ENCODE measurements around the gene PHKG1. TPM values are rescaled to one million over a fixed set of nuclear protein-coding genes. Genes with fewer than 3 reads are reported as not detected.

PHKG1 gene
- total and polyA plus RNA-seq, 10 of the 15 experiments (the other 5 are each of a cell fraction or from before 2014, with no cell fraction given) = 0.08 to 1.6 (median 0.44) TPM

DNA sequence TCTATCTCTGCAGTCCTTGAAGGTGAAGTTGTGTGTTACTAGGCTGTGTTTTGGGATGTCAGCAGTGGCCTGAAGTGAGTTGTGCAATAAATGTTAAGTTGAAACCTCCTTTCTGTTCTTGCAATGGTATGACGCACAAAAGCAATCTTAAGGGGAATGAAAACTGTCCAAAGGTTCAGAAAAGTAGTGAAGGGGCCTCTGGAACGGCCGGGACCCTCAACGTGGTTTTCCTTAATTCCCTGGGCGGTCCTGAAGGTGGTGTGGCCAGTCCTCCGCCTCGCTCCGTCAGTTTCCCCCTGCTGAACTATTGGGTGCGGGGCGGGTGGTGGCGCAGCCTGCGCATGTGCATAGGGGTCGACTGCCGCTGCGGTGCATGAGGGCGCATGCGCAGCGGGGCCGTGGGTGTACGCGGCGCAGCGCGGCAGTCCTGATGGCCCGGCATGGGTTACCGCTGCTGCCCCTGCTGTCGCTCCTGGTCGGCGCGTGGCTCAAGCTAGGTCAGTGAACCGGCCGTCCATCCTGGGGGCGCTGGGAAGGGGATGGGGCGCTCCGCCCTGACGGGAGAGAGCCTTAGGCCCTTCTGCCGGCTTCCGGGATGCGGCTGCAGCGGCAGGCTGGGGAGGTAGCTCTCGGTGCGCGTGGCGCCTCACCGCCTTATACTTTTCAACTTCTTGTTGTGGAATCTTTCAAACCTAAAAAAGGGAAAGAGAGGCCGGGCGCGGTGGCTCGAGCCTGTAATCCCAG, 28.7 kb downstream of the PHKG1 start, which contains the start of gene SUMF2 (continued):
- TF ChIP-seq, protein P1, sequence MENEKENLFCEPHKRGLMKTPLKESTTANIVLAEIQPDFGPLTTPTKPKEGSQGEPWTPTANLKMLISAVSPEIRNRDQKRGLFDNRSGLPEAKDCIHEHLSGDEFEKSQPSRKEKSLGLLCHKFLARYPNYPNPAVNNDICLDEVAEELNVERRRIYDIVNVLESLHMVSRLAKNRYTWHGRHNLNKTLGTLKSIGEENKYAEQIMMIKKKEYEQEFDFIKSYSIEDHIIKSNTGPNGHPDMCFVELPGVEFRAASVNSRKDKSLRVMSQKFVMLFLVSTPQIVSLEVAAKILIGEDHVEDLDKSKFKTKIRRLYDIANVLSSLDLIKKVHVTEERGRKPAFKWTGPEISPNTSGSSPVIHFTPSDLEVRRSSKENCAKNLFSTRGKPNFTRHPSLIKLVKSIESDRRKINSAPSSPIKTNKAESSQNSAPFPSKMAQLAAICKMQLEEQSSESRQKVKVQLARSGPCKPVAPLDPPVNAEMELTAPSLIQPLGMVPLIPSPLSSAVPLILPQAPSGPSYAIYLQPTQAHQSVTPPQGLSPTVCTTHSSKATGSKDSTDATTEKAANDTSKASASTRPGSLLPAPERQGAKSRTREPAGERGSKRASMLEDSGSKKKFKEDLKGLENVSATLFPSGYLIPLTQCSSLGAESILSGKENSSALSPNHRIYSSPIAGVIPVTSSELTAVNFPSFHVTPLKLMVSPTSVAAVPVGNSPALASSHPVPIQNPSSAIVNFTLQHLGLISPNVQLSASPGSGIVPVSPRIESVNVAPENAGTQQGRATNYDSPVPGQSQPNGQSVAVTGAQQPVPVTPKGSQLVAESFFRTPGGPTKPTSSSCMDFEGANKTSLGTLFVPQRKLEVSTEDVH (IDR thresholded peaks at IDR 0.05; ENCODE audit: low read depth, partially characterized antibody) = peak; percentile 36
- TF ChIP-seq CHD2 (IDR thresholded peaks at IDR 0.05; ENCODE audit: borderline replicate concordance, low read depth, low read length) = peak; percentile 82
- no peak for TF ChIP-seq JUNB (IDR thresholded peaks at IDR 0.05)
- no peak for TF ChIP-seq ZNF274 (IDR thresholded peaks at IDR 0.05; ENCODE audit: insufficient read depth, insufficient read length)
- TF ChIP-seq, protein P2, sequence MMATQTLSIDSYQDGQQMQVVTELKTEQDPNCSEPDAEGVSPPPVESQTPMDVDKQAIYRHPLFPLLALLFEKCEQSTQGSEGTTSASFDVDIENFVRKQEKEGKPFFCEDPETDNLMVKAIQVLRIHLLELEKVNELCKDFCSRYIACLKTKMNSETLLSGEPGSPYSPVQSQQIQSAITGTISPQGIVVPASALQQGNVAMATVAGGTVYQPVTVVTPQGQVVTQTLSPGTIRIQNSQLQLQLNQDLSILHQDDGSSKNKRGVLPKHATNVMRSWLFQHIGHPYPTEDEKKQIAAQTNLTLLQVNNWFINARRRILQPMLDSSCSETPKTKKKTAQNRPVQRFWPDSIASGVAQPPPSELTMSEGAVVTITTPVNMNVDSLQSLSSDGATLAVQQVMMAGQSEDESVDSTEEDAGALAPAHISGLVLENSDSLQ (IDR thresholded peaks at IDR 0.05) = no peak
- TF ChIP-seq ETV6 (conservative IDR thresholded peaks at IDR 0.05 in 1 of 2, IDR thresholded peaks at IDR 0.05 in 1 of 2; ENCODE audit: borderline replicate concordance in 1 of 2, low read depth in 1 of 2) = no peak
- no peak for TF ChIP-seq ATF7 (IDR thresholded peaks at IDR 0.05; ENCODE audit: low read depth)
- peak in 1 of 2 experiments; percentile 72; a peak in 2 of 3 replicates for TF ChIP-seq EGR1 (IDR thresholded peaks at IDR 0.05; ENCODE audit: borderline replicate concordance in 1 of 2, low read depth in 2 of 2, low read length in 2 of 2)
- TF ChIP-seq SMC3 (IDR thresholded peaks at IDR 0.05; ENCODE audit: borderline replicate concordance, low read length) = no peak
- TF ChIP-seq, protein P3, sequence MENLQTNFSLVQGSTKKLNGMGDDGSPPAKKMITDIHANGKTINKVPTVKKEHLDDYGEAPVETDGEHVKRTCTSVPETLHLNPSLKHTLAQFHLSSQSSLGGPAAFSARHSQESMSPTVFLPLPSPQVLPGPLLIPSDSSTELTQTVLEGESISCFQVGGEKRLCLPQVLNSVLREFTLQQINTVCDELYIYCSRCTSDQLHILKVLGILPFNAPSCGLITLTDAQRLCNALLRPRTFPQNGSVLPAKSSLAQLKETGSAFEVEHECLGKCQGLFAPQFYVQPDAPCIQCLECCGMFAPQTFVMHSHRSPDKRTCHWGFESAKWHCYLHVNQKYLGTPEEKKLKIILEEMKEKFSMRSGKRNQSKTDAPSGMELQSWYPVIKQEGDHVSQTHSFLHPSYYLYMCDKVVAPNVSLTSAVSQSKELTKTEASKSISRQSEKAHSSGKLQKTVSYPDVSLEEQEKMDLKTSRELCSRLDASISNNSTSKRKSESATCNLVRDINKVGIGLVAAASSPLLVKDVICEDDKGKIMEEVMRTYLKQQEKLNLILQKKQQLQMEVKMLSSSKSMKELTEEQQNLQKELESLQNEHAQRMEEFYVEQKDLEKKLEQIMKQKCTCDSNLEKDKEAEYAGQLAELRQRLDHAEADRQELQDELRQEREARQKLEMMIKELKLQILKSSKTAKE (IDR thresholded peaks at IDR 0.05; ENCODE audit: low read depth, poor library complexity, severe bottlenecking) = no peak
- TF ChIP-seq MEF2B (IDR thresholded peaks at IDR 0.05; ENCODE audit: partially characterized antibody, poor library complexity, severe bottlenecking) = no peak
- TF ChIP-seq, protein P4, sequence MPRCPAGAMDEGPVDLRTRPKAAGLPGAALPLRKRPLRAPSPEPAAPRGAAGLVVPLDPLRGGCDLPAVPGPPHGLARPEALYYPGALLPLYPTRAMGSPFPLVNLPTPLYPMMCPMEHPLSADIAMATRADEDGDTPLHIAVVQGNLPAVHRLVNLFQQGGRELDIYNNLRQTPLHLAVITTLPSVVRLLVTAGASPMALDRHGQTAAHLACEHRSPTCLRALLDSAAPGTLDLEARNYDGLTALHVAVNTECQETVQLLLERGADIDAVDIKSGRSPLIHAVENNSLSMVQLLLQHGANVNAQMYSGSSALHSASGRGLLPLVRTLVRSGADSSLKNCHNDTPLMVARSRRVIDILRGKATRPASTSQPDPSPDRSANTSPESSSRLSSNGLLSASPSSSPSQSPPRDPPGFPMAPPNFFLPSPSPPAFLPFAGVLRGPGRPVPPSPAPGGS (IDR thresholded peaks at IDR 0.05; ENCODE audit: borderline replicate concordance, insufficient read depth, low read depth, low read length, poor library complexity, severe bottlenecking) = peak; percentile 97
- TF ChIP-seq, protein P5, sequence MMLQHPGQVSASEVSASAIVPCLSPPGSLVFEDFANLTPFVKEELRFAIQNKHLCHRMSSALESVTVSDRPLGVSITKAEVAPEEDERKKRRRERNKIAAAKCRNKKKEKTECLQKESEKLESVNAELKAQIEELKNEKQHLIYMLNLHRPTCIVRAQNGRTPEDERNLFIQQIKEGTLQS (IDR thresholded peaks at IDR 0.05; ENCODE audit: borderline replicate concordance, extremely low read depth, low read depth, low read length) = peak; percentile 13; the same call in 1 of the 2 replicates
- TF ChIP-seq, protein P6, sequence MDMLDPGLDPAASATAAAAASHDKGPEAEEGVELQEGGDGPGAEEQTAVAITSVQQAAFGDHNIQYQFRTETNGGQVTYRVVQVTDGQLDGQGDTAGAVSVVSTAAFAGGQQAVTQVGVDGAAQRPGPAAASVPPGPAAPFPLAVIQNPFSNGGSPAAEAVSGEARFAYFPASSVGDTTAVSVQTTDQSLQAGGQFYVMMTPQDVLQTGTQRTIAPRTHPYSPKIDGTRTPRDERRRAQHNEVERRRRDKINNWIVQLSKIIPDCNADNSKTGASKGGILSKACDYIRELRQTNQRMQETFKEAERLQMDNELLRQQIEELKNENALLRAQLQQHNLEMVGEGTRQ (IDR thresholded peaks at IDR 0.05; ENCODE audit: borderline replicate concordance, low read depth, low read length) = no peak
